SK-N-SH (cell line): ENCODE results near the gene SETD5. TPM values are rescaled to one million over a fixed set of nuclear protein-coding genes. Genes with fewer than 3 reads are reported as not detected.

Source experiments
- CTCF ChIA-PET: fragments of 300-600, 350-600 bp; formaldehyde crosslinking; extraction: SDS; loops from one replicate; lab custom pipeline; 2021; lab: Yijun Ruan, JAX
- POLR2A ChIA-PET: fragments of 350-600 bp; sonication (Branson Sonifier 250); formaldehyde crosslinking; extraction: SDS; loops from one replicate; lab custom pipeline; 2020; ENCODE audit warnings: antibody characterized with exemption, inconsistent platforms; lab: Yijun Ruan, JAX
- DNase-seq: peaks from one replicate; pipeline ENCODE4 v3.0.0; 2012
- H2AFZ ChIP-seq: fragments of 200-600 bp; sonication (generic); 2 replicates; pipeline ENCODE4 v1.8.1; 2016; ENCODE audit warnings: antibody characterized with exemption, mild to moderate bottlenecking, low read depth
- H3F3A ChIP-seq: fragments of 200-600 bp; sonication (generic); replicated peaks from 2 replicates; pipeline ENCODE3; 2016; ENCODE audit warnings: antibody characterized with exemption, mild to moderate bottlenecking; ENCODE audit not compliant: insufficient read depth
- H3K27ac ChIP-seq, 2 experiments: fragments of 200-500 bp in 1 of 2; fragments of 200-600 bp in 1 of 2; sonication (Bioruptor generic) in 1 of 2; sonication (generic), shearing (Covaris generic) in 1 of 2; 2 replicates each; pipeline versions ENCODE4 v1.5.1 to v1.6.1; 2014 to 2016; ENCODE audit warnings: low read depth in 2 of 2, inconsistent platforms in 1 of 2, low read length in 1 of 2, mild to moderate bottlenecking in 1 of 2, mixed read lengths in 1 of 2
- H3K27me3 ChIP-seq: fragments of 200-600 bp; sonication (generic), shearing (Covaris generic); 2 replicates; pipeline ENCODE4 v1.6.1; 2016; ENCODE audit warnings: mixed run types; ENCODE audit not compliant: insufficient read depth
- H3K36me3 ChIP-seq, 2 experiments: fragments of 200-500 bp in 1 of 2; fragments of 200-600 bp in 1 of 2; sonication (Bioruptor generic) in 1 of 2; sonication (generic) in 1 of 2; replicated peaks in 1 of 2; 2 replicates each; pipeline versions ENCODE3 to v1.5.1; 2014 to 2016; ENCODE audit warnings: low read length in 1 of 2, mild to moderate bottlenecking in 1 of 2; ENCODE audit not compliant: insufficient read depth in 2 of 2, control insufficient read depth in 1 of 2
- H3K4me1 ChIP-seq, 2 experiments: fragments of 200-500 bp in 1 of 2; fragments of 200-600 bp in 1 of 2; sonication (Bioruptor generic) in 1 of 2; sonication (generic), shearing (Covaris generic) in 1 of 2; 2 replicates each; pipeline versions ENCODE4 v1.5.1 to v1.6.1; 2014 to 2016; ENCODE audit warnings: low read depth in 1 of 2, low read length in 1 of 2, mixed run types in 1 of 2; ENCODE audit not compliant: insufficient read depth in 2 of 2, control insufficient read depth in 1 of 2
- H3K4me2 ChIP-seq: fragments of 200-600 bp; sonication (generic), shearing (Covaris generic); 2 replicates; pipeline ENCODE4 v1.6.1; 2017; ENCODE audit warnings: mixed run types
- H3K4me3 ChIP-seq, 2 experiments: fragments of 200-500 bp in 1 of 2; fragments of 200-600 bp in 1 of 2; sonication (Bioruptor generic) in 1 of 2; sonication (generic), shearing (Covaris generic) in 1 of 2; 2 replicates each; pipeline versions ENCODE4 v1.5.1 to v1.8.1; 2014 to 2016; ENCODE audit warnings: low read depth in 2 of 2, inconsistent platforms in 1 of 2, low read length in 1 of 2, mild to moderate bottlenecking in 1 of 2, mixed read lengths in 1 of 2, moderate library complexity in 1 of 2
- H3K79me2 ChIP-seq: fragments of 200-600 bp; sonication (generic); 2 replicates; pipeline ENCODE4 v1.8.1; 2017; ENCODE audit warnings: mild to moderate bottlenecking; ENCODE audit not compliant: insufficient read depth
- H3K9ac ChIP-seq: fragments of 200-600 bp; sonication (generic); 2 replicates; pipeline ENCODE4 v1.6.1; 2017; ENCODE audit warnings: mixed run types
- H3K9me2 ChIP-seq: fragments of 200-600 bp; sonication (generic); 2 replicates; pipeline ENCODE4 v1.6.1; 2017; ENCODE audit warnings: mixed run types
- H3K9me3 ChIP-seq: fragments of 200-600 bp; sonication (generic); 2 replicates; pipeline ENCODE4 v1.6.1; 2017; ENCODE audit warnings: mixed run types, mild to moderate bottlenecking, moderate library complexity
- H4K20me1 ChIP-seq: fragments of 200-600 bp; sonication (generic); 2 replicates; pipeline ENCODE4 v1.6.1; 2017; ENCODE audit warnings: mild to moderate bottlenecking, mixed run types; ENCODE audit not compliant: insufficient read depth
- EP300 ChIP-seq, 2 experiments: IDR thresholded peaks; 2 replicates each; pipeline versions ENCODE4 v1.4.0 to v1.6.1; 2012; ENCODE audit warnings: borderline replicate concordance in 1 of 2, low read depth in 1 of 2, low read length in 1 of 2
- EZH2phosphoT487 ChIP-seq: fragments of 200-600 bp; sonication (generic); IDR thresholded peaks from 2 replicates; pipeline ENCODE4 v1.6.1; 2017; ENCODE audit warnings: low read depth, mixed run types, mild to moderate bottlenecking, antibody characterized with exemption, moderate library complexity, borderline replicate concordance
- FOSL2 ChIP-seq: IDR thresholded peaks from 2 replicates; pipeline ENCODE4 v1.4.0; 2012; ENCODE audit warnings: low read depth, mild to moderate bottlenecking, moderate library complexity, borderline replicate concordance
- FOXM1 ChIP-seq: IDR thresholded peaks from 2 replicates; pipeline ENCODE4 v1.4.0; 2012; ENCODE audit warnings: low read depth, mild to moderate bottlenecking
- GABPA ChIP-seq: IDR thresholded peaks from 2 replicates; pipeline ENCODE4 v1.4.0; 2012; ENCODE audit warnings: low read depth, mild to moderate bottlenecking
- GATA2 ChIP-seq: sonication (generic); formaldehyde crosslinking; IDR thresholded peaks from 2 replicates; pipeline ENCODE4 v1.5.0; 2020; ENCODE audit warnings: mild to moderate bottlenecking, missing genetic modification reagents
- JUND ChIP-seq: IDR thresholded peaks from 2 replicates; pipeline ENCODE4 v1.4.0; 2012
- MEF2A ChIP-seq: IDR thresholded peaks from 2 replicates; pipeline ENCODE4 v1.4.0; 2012; ENCODE audit warnings: low read depth, borderline replicate concordance
- MXI1 ChIP-seq: IDR thresholded peaks from 2 replicates; pipeline ENCODE4 v1.6.1; 2012; ENCODE audit warnings: mild to moderate bottlenecking, low read depth, low read length, improper control_type of control experiment
- NFIC ChIP-seq: IDR thresholded peaks from 2 replicates; pipeline ENCODE4 v1.4.0; 2012; ENCODE audit warnings: borderline replicate concordance
- POLR2AphosphoS5 ChIP-seq: IDR thresholded peaks from 2 replicates; pipeline ENCODE4 v1.6.1; 2012; ENCODE audit warnings: low read depth, low read length
- RAD21 ChIP-seq: IDR thresholded peaks from 2 replicates; pipeline ENCODE4 v1.6.1; 2012; ENCODE audit warnings: mild to moderate bottlenecking, low read length
- RFX5 ChIP-seq: IDR thresholded peaks from 2 replicates; pipeline ENCODE4 v1.6.1; 2012; ENCODE audit warnings: mild to moderate bottlenecking, improper control_type of control experiment, low read length
- RXRA ChIP-seq: IDR thresholded peaks from 2 replicates; pipeline ENCODE4 v1.4.0; 2012; ENCODE audit warnings: low read depth, mild to moderate bottlenecking, borderline replicate concordance
- TCF12 ChIP-seq: IDR thresholded peaks from 2 replicates; pipeline ENCODE4 v1.4.0; 2012
- YY1 ChIP-seq: IDR thresholded peaks from 2 replicates; pipeline ENCODE4 v1.4.0; 2012; ENCODE audit warnings: low read depth, mild to moderate bottlenecking
- WGBS: methylation state at CpG from one replicate; pipeline ENCODE4 v1.1.6; 2017; ENCODE audit warnings: low lambda C conversion rate; 5-methylcytosine and 5-hydroxymethylcytosine counted together
- polyA plus RNA-seq, 3 experiments: library from polyadenylated mRNA; depleted of rRNA; stranded (reverse); fragments of >200 nt; gene quantifications; 2 replicates each; pipeline ENCODE4 v1.2.3, GENCODE V29; 2012
- TF ChIP-seq, protein P1 (sequence below): IDR thresholded peaks from 2 replicates; pipeline ENCODE4; 2012
- TF ChIP-seq, protein P2 (sequence below): IDR thresholded peaks from 2 replicates; pipeline ENCODE4 v1.4.0; 2012; ENCODE audit warnings: low read depth, borderline replicate concordance
- TF ChIP-seq, protein P3 (sequence below): IDR thresholded peaks from 2 replicates; pipeline ENCODE4 v1.4.0; 2012; ENCODE audit warnings: low read depth, borderline replicate concordance
- TF ChIP-seq, protein P4 (sequence below): fragments of 200-600 bp; sonication (generic); IDR thresholded peaks from 2 replicates; pipeline ENCODE4 v1.6.1; 2017; ENCODE audit warnings: antibody characterized with exemption, mild to moderate bottlenecking, moderate library complexity

Gene SETD5
- polyA plus RNA-seq, 1 of the 3 experiments (the other 2 are of a cell fraction) = 32.3 TPM

DNA sequence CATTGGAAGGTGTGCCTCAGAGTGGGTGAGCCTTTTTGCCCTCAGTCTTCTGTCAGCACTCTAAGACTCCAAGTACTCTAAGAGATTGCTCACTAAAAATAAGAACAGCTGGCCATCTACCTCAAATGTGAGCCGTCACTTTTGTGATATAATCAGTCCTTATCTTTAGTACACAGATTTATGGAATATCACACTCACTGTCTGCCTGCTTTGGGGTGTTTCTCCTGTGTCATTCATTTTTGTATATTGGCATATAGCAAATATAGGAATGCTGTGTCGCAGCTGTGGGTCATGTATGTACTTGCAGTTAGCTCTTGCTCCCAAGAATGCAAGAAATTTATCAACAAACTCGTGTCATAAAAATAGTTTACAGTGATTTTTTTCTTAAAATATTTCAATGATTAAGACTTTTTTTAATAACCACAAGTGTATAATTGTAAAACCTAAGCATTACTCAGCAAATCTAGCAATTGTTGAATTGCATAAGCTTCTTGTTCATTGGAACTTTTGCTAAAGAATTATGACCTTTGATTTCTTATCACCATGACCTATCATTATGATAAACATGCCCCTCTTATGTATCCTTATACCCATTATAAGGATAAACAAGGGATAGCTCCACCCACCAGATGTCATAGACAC, 18.8 kb downstream of the SETD5 start:
- DNase-seq = no peak
- Histone ChIP-seq H3F3A (peaks cover 31% of the 10 kb centered on the region), H3K27me3 (no peaks in the 10 kb centered on the region), H3K4me1 (peaks cover 4 to 14% of the 10 kb centered on the region in 2 experiments; a peak in 3 of 4 replicates), H3K36me3 (peaks cover 4 to 12% of the 10 kb centered on the region in 2 experiments), H4K20me1 (peaks cover 98% of the 10 kb centered on the region), H3K79me2 (peaks cover 100% of the 10 kb centered on the region), H2AFZ (no peak overlapping the region), H3K4me2 (no peak overlapping the region), H3K4me3 (no peak overlapping the region), H3K27ac (no peak overlapping the region), H3K9ac (no peak overlapping the region), H3K9me2 (no peaks in the 10 kb centered on the region), H3K9me3 (no peaks in the 10 kb centered on the region)
- CTCF ChIA-PET = interaction anchor here (1.2 to 1.4 kb wide), 2 partner anchors 16 to 63 kb away, joined by 3 read pairs; no protein-coding TSS in a partner anchor
- POLR2A ChIA-PET = no interaction called here
- WGBS = 61% methylated on average over 3 of the region's 3 CpGs
- TF ChIP-seq JUND (no peak), NFIC (no peak), TCF12 (no peak), FOSL2 (no peak), RFX5 (no peak), RAD21 (no peak), EZH2phosphoT487 (no peak), RXRA (no peak), POLR2AphosphoS5 (no peak), GABPA (no peak), GATA2 (no peak), YY1 (no peak), MXI1 (no peak), MEF2A (no peak), FOXM1 (no peak), EP300 (IDR thresholded peaks at IDR 0.05; ENCODE audit: borderline replicate concordance in 1 of 2, low read depth in 1 of 2, low read length in 1 of 2) (no peak)
- TF ChIP-seq, protein P1, sequence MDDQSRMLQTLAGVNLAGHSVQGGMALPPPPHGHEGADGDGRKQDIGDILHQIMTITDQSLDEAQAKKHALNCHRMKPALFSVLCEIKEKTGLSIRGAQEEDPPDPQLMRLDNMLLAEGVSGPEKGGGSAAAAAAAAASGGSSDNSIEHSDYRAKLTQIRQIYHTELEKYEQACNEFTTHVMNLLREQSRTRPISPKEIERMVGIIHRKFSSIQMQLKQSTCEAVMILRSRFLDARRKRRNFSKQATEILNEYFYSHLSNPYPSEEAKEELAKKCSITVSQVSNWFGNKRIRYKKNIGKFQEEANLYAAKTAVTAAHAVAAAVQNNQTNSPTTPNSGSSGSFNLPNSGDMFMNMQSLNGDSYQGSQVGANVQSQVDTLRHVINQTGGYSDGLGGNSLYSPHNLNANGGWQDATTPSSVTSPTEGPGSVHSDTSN = no peak
- TF ChIP-seq, protein P2, sequence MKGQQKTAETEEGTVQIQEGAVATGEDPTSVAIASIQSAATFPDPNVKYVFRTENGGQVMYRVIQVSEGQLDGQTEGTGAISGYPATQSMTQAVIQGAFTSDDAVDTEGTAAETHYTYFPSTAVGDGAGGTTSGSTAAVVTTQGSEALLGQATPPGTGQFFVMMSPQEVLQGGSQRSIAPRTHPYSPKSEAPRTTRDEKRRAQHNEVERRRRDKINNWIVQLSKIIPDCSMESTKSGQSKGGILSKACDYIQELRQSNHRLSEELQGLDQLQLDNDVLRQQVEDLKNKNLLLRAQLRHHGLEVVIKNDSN = no peak
- TF ChIP-seq, protein P3, sequence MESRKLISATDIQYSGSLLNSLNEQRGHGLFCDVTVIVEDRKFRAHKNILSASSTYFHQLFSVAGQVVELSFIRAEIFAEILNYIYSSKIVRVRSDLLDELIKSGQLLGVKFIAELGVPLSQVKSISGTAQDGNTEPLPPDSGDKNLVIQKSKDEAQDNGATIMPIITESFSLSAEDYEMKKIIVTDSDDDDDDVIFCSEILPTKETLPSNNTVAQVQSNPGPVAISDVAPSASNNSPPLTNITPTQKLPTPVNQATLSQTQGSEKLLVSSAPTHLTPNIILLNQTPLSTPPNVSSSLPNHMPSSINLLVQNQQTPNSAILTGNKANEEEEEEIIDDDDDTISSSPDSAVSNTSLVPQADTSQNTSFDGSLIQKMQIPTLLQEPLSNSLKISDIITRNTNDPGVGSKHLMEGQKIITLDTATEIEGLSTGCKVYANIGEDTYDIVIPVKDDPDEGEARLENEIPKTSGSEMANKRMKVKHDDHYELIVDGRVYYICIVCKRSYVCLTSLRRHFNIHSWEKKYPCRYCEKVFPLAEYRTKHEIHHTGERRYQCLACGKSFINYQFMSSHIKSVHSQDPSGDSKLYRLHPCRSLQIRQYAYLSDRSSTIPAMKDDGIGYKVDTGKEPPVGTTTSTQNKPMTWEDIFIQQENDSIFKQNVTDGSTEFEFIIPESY = no peak
- TF ChIP-seq, protein P4, sequence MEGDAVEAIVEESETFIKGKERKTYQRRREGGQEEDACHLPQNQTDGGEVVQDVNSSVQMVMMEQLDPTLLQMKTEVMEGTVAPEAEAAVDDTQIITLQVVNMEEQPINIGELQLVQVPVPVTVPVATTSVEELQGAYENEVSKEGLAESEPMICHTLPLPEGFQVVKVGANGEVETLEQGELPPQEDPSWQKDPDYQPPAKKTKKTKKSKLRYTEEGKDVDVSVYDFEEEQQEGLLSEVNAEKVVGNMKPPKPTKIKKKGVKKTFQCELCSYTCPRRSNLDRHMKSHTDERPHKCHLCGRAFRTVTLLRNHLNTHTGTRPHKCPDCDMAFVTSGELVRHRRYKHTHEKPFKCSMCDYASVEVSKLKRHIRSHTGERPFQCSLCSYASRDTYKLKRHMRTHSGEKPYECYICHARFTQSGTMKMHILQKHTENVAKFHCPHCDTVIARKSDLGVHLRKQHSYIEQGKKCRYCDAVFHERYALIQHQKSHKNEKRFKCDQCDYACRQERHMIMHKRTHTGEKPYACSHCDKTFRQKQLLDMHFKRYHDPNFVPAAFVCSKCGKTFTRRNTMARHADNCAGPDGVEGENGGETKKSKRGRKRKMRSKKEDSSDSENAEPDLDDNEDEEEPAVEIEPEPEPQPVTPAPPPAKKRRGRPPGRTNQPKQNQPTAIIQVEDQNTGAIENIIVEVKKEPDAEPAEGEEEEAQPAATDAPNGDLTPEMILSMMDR = no peak
